Spinal cord (tissue), 10 donors: ENCODE results near the gene GPC6. TPM values are rescaled to one million over a fixed set of nuclear protein-coding genes. Genes with fewer than 3 reads are reported as not detected.
A peak's percentile ranks its signal among the peaks of the same experiment; 100 is the strongest.

Experiments used
- DNase-seq, 6 donors: peaks; one replicate each; pipeline versions ENCODE4 v3.0.0 to v3.0.0-alpha.2; 2013 to 2015; ENCODE audit warnings: low spot score in 6 of 6, low read depth in 4 of 6
- H3K27ac ChIP-seq: one replicate; pipeline ENCODE4 v1.5.1; 2013; ENCODE audit warnings: low read depth, low read length, control low read depth
- H3K27me3 ChIP-seq: one replicate; pipeline ENCODE4 v1.6.1; 2013; ENCODE audit warnings: low read length; ENCODE audit not compliant: control insufficient read depth, insufficient read depth
- H3K36me3 ChIP-seq: one replicate; pipeline ENCODE4 v1.6.1; 2013; ENCODE audit warnings: low read length; ENCODE audit not compliant: control insufficient read depth, insufficient read depth
- H3K4me1 ChIP-seq: one replicate; pipeline ENCODE4 v1.6.1; 2013; ENCODE audit warnings: low read length; ENCODE audit not compliant: control insufficient read depth, insufficient read depth
- H3K4me3 ChIP-seq: one replicate; pipeline ENCODE4 v1.5.1; 2013; ENCODE audit warnings: low read depth, low read length, control low read depth
- H3K9me3 ChIP-seq: one replicate; pipeline ENCODE4 v1.6.1; 2013; ENCODE audit warnings: low read length; ENCODE audit not compliant: control insufficient read depth, insufficient read depth
- WGBS: methylation state at CpG from one replicate; pipeline ENCODE4 v1.1.5; 2013; ENCODE audit warnings: missing lambda C conversion rate; ENCODE audit not compliant: insufficient coverage; 5-methylcytosine and 5-hydroxymethylcytosine counted together
- polyA plus RNA-seq, 2 donors: library from polyadenylated mRNA; unstranded; fragments of 120-200 nt; gene quantifications; one replicate each; pipeline ENCODE4 v1.2.1, GENCODE V29; 2013; ENCODE audit not compliant: insufficient read length in 2 of 2
- total RNA-seq, 2 donors: library from RNA; depleted of rRNA in 1 of 2; stranded (reverse); fragments of 120-200 nt in 1 of 2; fragments of >200 nt in 1 of 2; gene quantifications; one replicate each; pipeline versions ENCODE4 v1.2.3 to v1.2.4, GENCODE V29; 2013 to 2014
- donor health status: healthy.

GPC6 gene
- total and polyA plus RNA-seq, 4 donors: 19.8 to 109 (median 46.0) TPM

DNA sequence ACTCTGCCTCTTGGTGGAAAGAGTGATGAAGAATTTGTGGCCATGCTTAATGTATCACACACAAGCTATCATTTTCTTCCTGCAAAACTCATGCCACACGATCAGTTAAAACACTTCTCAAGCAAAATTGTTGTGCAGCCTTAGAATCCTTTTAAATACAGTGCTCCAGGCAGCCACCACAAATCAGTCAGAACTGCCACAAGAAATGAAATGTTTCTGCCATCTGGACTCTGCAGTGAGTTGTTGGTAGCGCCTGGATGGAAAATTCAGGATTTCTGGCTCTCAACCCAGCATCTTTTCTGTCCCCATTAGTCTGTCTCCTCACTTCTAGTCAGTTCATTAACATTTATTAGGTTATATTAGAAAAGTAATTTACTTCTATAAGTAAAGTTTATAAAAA lies 179.5 kb downstream of the GPC6 start:
- H3K9me3 ChIP-seq: no peaks in the 10 kb centered on the region
- no peaks in the 10 kb centered on the region for H3K36me3 ChIP-seq
- no peaks in the 10 kb centered on the region for H3K4me1 ChIP-seq
- 80% methylated on average over 1 of the region's 2 CpGs for WGBS
- no peak overlapping the region for H3K27ac ChIP-seq
- no peaks in the 10 kb centered on the region for H3K27me3 ChIP-seq
- no peak overlapping the region for H3K4me3 ChIP-seq
- DNase-seq: peak in 1 of 6 donors; percentile 66

GRCh38 chr13:93407551-93407950 lies 180.9 kb downstream of the GPC6 start:
- no peaks in the 10 kb centered on the region for H3K36me3 ChIP-seq
- no peak overlapping the region for H3K27ac ChIP-seq
- H3K9me3 ChIP-seq: no peaks in the 10 kb centered on the region
- H3K27me3 ChIP-seq: no peaks in the 10 kb centered on the region
- DNase-seq: peak in 1 of 6 donors; percentile 51
- H3K4me3 ChIP-seq: no peak overlapping the region
- no peaks in the 10 kb centered on the region for H3K4me1 ChIP-seq

DNA sequence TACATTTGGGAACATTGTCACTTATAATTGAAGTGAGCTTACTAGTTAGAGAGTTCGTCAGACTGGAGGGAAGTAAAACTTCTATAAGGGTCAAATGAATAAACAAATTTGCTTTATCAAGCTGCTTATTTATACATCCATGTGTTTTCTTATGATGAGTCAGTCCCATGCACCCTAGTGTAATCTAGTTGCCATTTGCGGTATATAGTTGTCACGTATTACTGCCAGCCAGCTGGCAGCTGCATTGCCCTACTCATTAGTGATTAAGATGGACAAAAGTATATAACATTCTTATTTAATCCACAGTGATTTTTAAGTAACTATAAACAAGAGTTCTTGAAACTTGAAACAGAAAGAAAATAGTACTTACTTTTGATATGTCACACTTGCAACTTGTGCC lies 182.4 kb downstream of the GPC6 start:
- no peaks in the 10 kb centered on the region for H3K36me3 ChIP-seq
- H3K9me3 ChIP-seq: no peaks in the 10 kb centered on the region
- H3K4me1 ChIP-seq: no peaks in the 10 kb centered on the region
- WGBS: no CpG with 5 or more reads among the region's 3 CpGs
- no peaks in the 10 kb centered on the region for H3K27me3 ChIP-seq
- H3K27ac ChIP-seq: no peak overlapping the region
- DNase-seq: no peak
- H3K4me3 ChIP-seq: no peak overlapping the region

DNA sequence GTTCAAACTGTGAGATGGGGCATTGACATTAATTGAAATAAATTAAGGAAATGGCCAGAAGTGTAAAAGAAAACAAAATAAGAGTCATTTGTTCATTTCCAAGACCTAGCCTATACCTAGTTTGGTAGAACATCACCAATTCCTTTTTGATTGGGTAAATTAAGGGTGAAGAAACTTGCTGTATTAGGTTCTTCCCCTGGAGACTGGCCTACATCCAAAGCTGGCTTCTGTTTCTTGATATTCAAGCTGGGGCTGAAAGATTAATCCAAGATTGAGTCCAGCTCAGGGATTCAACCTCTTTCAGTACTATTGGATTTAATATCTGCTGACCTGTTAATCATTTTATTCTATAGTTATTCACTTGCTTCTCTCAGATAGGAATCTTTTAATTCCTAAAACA lies 183.2 kb downstream of the GPC6 start:
- Histone ChIP-seq H3K4me1 (no peaks in the 10 kb centered on the region), H3K36me3 (no peaks in the 10 kb centered on the region), H3K4me3 (no peak overlapping the region), H3K9me3 (no peaks in the 10 kb centered on the region), H3K27ac (no peak overlapping the region), H3K27me3 (no peaks in the 10 kb centered on the region)
- no peak for DNase-seq

- WGBS: 100% methylated on average over 1 of the region's 3 CpGs
- Histone ChIP-seq H3K27ac (no peak overlapping the region), H3K4me1 (no peaks in the 10 kb centered on the region), H3K4me3 (no peak overlapping the region), H3K36me3 (no peaks in the 10 kb centered on the region), H3K9me3 (no peaks in the 10 kb centered on the region), H3K27me3 (no peaks in the 10 kb centered on the region)
- DNase-seq: no peak
Observed at GRCh38 chr13:93411186-93411680, 184.6 kb downstream of the GPC6 start.

DNA sequence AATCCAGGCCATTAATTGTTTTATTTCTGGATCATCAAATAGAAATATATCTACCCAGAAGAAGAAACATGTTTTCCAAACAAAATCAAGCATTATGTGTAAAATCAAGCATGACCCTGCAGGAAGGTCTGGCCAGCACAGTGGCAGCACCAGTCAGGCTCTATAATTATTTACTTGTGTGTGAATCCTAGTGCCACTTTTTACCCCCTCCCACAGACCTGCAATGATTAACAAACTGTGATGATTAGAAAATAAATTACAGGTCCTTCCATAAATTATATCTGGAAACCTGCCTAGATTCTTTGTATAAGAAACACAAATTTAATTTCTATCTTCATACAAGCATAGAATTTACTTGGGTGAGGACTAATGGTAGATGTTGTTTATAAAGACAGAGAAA lies 186.1 kb downstream of the GPC6 start:
- Histone ChIP-seq H3K9me3 (no peaks in the 10 kb centered on the region), H3K27me3 (no peaks in the 10 kb centered on the region), H3K4me1 (no peaks in the 10 kb centered on the region), H3K36me3 (no peaks in the 10 kb centered on the region), H3K4me3 (no peak overlapping the region), H3K27ac (no peak overlapping the region)
- no peak for DNase-seq

DNA sequence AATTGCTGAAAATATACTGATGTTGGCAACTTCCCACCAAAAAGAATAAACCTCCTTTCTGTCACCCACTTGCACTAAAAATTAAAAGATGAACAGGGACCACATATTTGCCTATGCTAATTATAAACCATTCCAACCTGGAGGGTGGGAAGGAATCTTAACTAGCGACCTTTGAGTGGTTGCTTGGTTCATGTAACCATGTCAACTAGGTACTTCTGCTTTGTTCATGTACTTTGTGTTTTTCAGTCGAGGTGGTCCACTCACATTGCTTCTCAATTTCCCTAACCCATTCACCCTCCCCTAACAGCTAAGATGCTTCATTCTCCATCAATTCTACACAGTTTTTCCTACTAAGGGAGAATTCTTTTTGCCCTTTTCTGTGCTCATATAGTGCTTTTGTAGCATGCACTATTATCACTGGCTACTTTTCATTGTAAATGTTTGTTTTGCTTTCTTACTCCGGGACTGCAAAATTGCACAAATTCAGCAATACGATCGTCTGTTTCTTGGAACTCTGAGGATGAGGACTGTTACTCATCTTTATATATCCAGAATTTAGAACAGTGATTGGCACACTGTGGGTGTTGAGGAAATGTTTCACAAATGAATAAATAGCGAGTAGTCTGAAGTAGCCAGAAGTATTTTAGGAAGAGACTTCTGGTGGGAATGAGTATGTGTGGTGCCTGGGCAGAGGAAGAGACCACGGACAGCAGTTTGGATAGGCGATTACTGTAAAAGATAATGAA lies 187.5 kb downstream of the GPC6 start:
- no peaks in the 10 kb centered on the region for H3K36me3 ChIP-seq
- 93% methylated on average over 3 of the region's 8 CpGs for WGBS
- peak in 1 of 6 donors; percentile 24 for DNase-seq
- no peaks in the 10 kb centered on the region for H3K27me3 ChIP-seq
- H3K9me3 ChIP-seq: no peaks in the 10 kb centered on the region
- H3K27ac ChIP-seq: no peak overlapping the region
- H3K4me1 ChIP-seq: no peaks in the 10 kb centered on the region
- no peak overlapping the region for H3K4me3 ChIP-seq

DNA sequence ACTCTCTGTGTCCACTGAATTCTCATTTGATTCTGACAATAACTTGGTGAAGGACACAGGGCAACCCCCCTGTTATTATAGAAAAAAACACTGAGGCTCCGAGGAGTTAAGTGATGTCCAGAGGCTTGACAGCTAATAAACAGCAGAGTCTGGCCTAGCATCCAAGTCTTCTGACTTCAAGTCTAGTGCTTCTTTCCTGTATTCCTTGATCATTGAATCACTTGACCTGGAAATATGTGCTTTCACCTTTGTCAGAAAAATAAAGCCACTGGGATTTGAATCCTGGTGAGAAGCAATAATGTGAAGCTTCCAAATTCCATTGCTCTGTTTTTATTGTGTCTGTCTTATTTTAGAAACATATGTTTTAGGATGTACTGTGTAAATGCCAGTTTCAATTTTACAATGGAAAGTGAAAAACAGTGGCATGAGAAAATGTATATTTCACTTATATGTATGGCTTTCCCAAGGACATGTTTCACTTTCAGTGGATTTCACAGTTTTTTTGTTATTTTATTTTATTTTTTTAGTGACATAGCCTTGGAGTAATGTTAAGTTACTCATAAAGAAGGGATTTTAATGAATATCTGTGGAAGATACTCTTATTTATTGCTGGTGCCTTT lies 190.2 kb downstream of the GPC6 start:
- Histone ChIP-seq H3K27ac (no peak overlapping the region), H3K4me1 (no peaks in the 10 kb centered on the region), H3K36me3 (no peaks in the 10 kb centered on the region), H3K4me3 (no peak overlapping the region), H3K27me3 (no peaks in the 10 kb centered on the region), H3K9me3 (no peaks in the 10 kb centered on the region)
- 67% methylated on average over 1 of the region's 1 CpG for WGBS
- DNase-seq: no peak

GRCh38 chr13:93418398-93418797 lies 191.8 kb downstream of the GPC6 start:
- WGBS: no CpG with 5 or more reads among the region's 8 CpGs
- H3K27ac ChIP-seq: no peak overlapping the region

GRCh38 chr13:93420206-93420605 lies 193.6 kb downstream of the GPC6 start:
- no peak overlapping the region for H3K4me3 ChIP-seq
- H3K4me1 ChIP-seq: no peaks in the 10 kb centered on the region
- no peak overlapping the region for H3K27ac ChIP-seq
- WGBS: 25% methylated on average over 1 of the region's 1 CpG
- no peaks in the 10 kb centered on the region for H3K36me3 ChIP-seq
- H3K9me3 ChIP-seq: no peaks in the 10 kb centered on the region
- no peak for DNase-seq
- no peaks in the 10 kb centered on the region for H3K27me3 ChIP-seq

More at GRCh38 chr13:93418398-93418797, 191.8 kb downstream of the GPC6 start:
- Histone ChIP-seq H3K9me3 (no peaks in the 10 kb centered on the region), H3K4me3 (no peak overlapping the region), H3K27me3 (no peaks in the 10 kb centered on the region), H3K36me3 (no peaks in the 10 kb centered on the region), H3K4me1 (no peaks in the 10 kb centered on the region)
- DNase-seq: no peak
